Measurements from ENCODE around the gene ARHGAP44. TPM values are rescaled to one million over a fixed set of nuclear protein-coding genes. Genes with fewer than 3 reads are reported as not detected.

ARHGAP44 gene
- total and polyA plus RNA-seq, 5 experiments from 2014 or later: 0.14 to 0.15 TPM; not detected in 3

DNA sequence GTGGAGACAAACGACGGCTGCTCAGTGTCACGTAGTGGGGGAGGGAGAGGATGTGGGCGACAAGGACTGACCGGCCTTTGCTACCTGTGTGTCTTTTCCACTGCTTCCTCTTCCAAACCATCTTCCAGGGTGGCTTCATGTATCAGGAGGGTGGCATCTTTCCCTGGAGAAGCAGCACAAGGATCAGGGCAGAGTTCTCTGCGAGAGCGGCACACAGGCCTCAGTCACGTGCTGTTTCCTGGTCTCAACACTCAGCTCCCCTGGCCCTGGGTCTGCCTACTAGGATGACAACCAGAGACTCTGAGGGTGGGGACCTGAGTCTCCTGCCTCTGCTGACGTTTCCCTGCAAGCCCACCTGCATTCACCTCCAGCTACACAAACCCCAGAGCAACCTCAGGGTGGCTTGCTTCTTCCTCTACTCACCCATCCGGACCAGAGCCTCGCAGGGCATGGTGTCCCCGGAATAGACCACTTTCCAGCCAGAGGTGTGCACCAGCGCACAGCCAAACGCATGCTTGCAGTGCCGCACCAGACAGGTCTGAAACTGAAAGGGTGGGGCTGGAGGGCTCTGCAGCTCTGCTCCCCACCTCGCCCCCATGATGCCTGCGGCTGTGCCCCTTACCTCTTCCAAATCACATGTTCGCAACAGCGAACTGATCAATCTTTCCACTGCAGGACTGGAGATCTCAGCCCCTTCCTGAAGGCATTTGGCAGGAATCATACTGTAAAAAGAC is 205.2 kb downstream of the ARHGAP44 start:
- Mint-ChIP-seq H3K27me3 (no peaks in the 10 kb centered on the region), H3K27ac (peak overlapping the region in 2 of 10 donors; percentile 6 to 17), H3K36me3 (peaks cover 13 to 96% (median 36%) of the 10 kb centered on the region in 3 donors), H3K4me3 (no peak overlapping the region), H3K9me3 (peaks cover 0 to 6% (median 0%) of the 10 kb centered on the region in 9 donors), H3K4me1 (peaks cover 0 to 9% (median 0%) of the 10 kb centered on the region in 4 donors)
- ATAC-seq: no peak
- no peak for DNase-seq
- POLR2A ChIA-PET: no interaction called here

DNA sequence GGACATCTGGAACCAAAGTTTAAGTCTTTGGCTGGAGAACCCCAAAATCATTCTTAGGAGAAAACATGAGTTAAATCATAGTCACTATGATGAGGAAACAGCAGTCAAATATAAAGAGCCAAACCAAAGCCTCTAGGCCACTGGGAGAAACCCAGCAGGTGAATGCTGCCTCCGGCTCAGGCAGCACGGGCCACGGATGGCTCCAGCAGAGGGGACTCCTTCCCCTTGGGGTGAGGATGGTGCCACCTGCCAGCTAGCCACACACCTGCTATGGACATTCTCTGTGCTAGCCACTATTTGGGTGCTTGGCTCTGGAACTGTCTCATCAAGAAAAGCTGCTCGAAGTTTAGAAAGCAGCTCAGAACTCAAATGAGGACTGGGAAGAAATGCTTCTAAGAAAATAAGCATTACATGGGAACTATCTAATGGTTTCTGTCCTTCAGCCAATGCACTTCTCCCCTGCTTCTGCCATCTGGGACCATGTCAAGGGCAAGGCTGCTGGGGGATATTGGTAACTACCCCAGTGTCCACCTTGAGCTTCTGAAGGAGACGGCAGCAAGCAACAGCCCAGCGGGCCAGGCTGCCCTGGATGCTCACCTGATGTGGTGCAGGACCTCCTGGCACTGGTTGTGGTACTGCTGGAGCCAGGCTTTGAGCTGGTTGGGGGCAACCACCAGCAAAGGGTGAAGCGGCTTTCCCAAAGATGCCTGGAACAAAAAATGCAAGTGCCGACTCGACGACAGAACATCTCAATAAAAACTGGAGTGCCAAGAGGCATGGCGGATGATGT is 206.0 kb downstream of the ARHGAP44 start:
- no peak for ATAC-seq
- H3K4me1 Mint-ChIP-seq: peaks cover 0 to 7% (median 0%) of the 10 kb centered on the region in 4 donors
- no peak overlapping the region for H3K4me3 Mint-ChIP-seq

DNA sequence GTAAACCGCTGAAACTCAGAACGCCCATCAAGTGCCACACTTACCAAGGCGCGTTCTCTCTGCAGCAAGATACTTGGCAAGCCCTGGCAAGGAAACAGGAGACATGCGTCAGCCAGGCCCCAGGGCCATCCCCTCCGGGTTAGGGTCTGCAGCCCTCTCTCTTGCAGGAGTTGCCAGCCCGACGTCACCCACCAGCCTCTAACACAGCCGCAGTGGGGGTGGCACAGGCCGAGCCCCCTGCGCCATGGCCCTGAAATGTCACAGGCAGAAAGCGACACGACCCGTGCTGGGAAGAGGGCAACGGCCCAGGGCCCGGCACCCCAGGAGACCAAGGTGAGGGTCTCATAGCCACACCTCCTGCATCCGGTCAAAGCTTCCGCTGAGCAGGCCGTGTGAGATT is 206.6 kb downstream of the ARHGAP44 start:
- Mint-ChIP-seq H3K27me3 (no peaks in the 10 kb centered on the region), H3K9me3 (no peaks in the 10 kb centered on the region), H3K4me1 (peaks cover 0 to 7% (median 0%) of the 10 kb centered on the region in 4 donors), H3K27ac (no peak overlapping the region), H3K36me3 (peaks cover 6 to 100% (median 35%) of the 10 kb centered on the region in 3 donors), H3K4me3 (no peak overlapping the region)
- DNase-seq (no peak), ATAC-seq (no peak)
- POLR2A ChIA-PET: no interaction called here

More for the DNA sequence above, 206.0 kb downstream of the ARHGAP44 start:
- no peaks in the 10 kb centered on the region for H3K27me3 Mint-ChIP-seq
- DNase-seq: no peak
- POLR2A ChIA-PET: no interaction called here
- no peaks in the 10 kb centered on the region for H3K9me3 Mint-ChIP-seq
- H3K27ac Mint-ChIP-seq: no peak overlapping the region
- H3K36me3 Mint-ChIP-seq: peaks cover 6 to 98% (median 33%) of the 10 kb centered on the region in 3 donors

DNA sequence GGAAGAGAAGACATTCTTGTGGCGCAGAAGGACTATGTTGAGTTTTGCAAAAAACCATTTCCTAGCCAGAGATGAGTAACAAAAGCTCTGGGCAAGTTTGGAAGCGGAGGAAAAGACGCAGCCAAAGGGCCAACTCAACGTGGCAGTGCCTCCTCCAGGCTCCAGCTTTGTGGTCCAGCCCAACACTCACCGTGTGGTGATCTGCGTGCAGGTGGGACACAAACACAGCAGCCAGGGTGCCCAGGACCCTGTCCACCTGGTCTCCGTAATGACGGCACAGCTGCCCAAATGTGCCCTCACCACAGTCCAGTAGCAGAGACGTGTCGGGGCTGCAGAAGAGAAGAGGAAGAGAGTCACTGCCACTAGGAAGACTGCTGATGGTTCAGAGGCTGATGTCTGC is 207.1 kb downstream of the ARHGAP44 start:
- peaks cover 6 to 98% (median 35%) of the 10 kb centered on the region in 3 donors for H3K36me3 Mint-ChIP-seq
- H3K27ac Mint-ChIP-seq: no peak overlapping the region
- H3K9me3 Mint-ChIP-seq: no peaks in the 10 kb centered on the region
- POLR2A ChIA-PET: no interaction called here
- no peak overlapping the region for H3K4me3 Mint-ChIP-seq
- no peak for DNase-seq
- no peaks in the 10 kb centered on the region for H3K27me3 Mint-ChIP-seq
- no peak for ATAC-seq
- peaks cover 0 to 7% (median 0%) of the 10 kb centered on the region in 4 donors for H3K4me1 Mint-ChIP-seq

DNA sequence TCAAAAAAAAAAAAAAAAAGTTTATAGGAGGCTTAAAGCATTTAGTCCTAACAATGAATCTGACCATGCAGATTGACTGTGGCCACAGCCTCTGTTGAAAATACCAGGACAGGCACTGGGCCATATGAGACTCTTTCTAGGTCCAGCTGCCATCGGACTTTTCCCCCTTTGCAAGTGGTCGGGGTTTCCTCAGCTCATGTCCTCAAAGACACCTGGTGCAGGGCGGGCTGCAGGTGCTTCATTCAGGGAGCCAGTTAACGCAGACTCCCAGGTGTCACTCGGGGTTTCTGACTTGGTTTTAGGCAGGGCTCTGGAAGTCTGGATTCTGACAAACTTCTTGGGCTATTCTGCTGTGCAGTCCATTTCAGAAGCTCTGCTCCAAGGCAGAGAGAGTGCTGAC is 207.6 kb downstream of the ARHGAP44 start:
- H3K36me3 Mint-ChIP-seq: peaks cover under 1 to 93% (median 31%) of the 10 kb centered on the region in 3 donors
- ATAC-seq: no peak
- POLR2A ChIA-PET: no interaction called here
- H3K4me3 Mint-ChIP-seq: no peak overlapping the region
- DNase-seq: no peak
- H3K27me3 Mint-ChIP-seq: no peaks in the 10 kb centered on the region
- peaks cover 0 to 3% (median 0%) of the 10 kb centered on the region in 4 donors for H3K4me1 Mint-ChIP-seq
- H3K9me3 Mint-ChIP-seq: no peaks in the 10 kb centered on the region
- peak overlapping the region in 1 of 10 donors; percentile 33 for H3K27ac Mint-ChIP-seq

DNA sequence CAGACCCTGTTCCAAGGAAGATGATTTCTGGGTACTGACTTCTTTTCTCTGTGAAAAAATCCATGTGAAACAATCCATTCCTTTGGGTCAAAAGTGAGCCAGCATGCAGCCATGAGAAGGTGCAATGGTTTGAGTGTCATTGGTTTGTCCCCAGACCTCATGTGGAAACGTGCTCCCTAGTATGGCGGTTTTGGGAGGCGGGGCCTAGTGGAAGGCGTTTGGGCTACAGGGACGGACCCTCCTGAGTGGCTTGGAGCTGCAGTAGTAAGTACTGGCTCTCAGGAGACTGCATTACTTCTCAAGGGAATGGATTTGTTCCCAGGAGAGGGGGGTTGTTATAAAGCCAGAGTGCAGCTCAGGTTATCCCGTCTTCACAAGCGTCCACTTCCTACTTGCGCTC is 209.2 kb downstream of the ARHGAP44 start:
- no peaks in the 10 kb centered on the region for H3K27me3 Mint-ChIP-seq

DNA sequence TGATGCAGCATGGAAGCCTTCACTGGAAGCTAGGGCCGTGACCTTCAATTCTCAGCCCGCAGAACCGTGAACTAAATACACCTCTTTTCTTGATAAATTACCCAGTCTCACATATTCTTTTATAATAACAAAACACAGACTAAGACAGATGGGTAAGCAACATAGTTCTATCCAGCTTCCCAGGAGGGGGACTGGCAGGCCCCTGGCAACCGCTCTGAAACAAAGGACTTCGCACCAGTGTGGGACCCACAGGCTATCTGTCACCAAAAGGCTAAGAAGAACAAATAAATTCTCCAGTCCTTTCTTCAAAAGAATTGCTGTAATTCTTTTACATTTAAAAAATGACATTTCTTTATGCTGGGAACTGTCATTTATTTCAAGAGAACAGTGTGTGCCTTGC is 209.6 kb downstream of the ARHGAP44 start:
- Mint-ChIP-seq H3K4me1 (peaks cover 0 to 5% (median under 1%) of the 10 kb centered on the region in 4 donors), H3K9me3 (no peaks in the 10 kb centered on the region), H3K27ac (no peak overlapping the region), H3K4me3 (no peak overlapping the region), H3K27me3 (no peaks in the 10 kb centered on the region), H3K36me3 (peaks cover 0 to 76% (median 23%) of the 10 kb centered on the region in 3 donors)
- POLR2A ChIA-PET: no interaction called here
- no peak for ATAC-seq
- DNase-seq: no peak

More for the DNA sequence above, 209.2 kb downstream of the ARHGAP44 start:
- no peak for DNase-seq
- no peak for ATAC-seq
- Mint-ChIP-seq H3K36me3 (peaks cover 0 to 77% (median 23%) of the 10 kb centered on the region in 3 donors), H3K4me1 (peaks cover 0 to 3% (median 0%) of the 10 kb centered on the region in 4 donors), H3K4me3 (no peak overlapping the region), H3K9me3 (no peaks in the 10 kb centered on the region), H3K27ac (no peak overlapping the region)
- POLR2A ChIA-PET: no interaction called here

DNA sequence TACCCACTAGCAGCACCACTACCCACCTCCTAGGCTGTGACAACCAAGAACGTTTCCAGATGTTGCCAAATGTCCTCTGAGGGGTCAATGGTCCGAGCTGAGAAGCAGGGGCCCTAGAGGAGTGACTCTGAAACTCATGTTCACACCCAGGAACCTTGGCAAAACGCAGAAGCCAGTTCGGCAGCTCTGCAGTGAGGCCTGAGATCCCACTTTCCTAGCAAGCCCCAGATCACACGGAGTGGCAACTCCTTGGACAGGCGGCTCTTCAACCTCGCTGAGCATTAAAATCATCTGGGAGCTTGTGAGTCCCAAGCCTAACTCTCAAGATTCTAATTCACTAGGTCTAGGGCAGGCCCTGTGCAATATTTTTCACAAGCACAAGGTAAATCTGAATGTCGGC is 211.3 kb downstream of the ARHGAP44 start:
- Mint-ChIP-seq H3K27ac (no peak overlapping the region), H3K36me3 (peaks cover 0 to 76% (median 14%) of the 10 kb centered on the region in 3 donors), H3K9me3 (no peaks in the 10 kb centered on the region), H3K4me3 (no peak overlapping the region), H3K4me1 (peaks cover 0 to 5% (median 2%) of the 10 kb centered on the region in 4 donors), H3K27me3 (no peaks in the 10 kb centered on the region)
- POLR2A ChIA-PET: no interaction called here
- ATAC-seq (no peak), DNase-seq (no peak)

DNA sequence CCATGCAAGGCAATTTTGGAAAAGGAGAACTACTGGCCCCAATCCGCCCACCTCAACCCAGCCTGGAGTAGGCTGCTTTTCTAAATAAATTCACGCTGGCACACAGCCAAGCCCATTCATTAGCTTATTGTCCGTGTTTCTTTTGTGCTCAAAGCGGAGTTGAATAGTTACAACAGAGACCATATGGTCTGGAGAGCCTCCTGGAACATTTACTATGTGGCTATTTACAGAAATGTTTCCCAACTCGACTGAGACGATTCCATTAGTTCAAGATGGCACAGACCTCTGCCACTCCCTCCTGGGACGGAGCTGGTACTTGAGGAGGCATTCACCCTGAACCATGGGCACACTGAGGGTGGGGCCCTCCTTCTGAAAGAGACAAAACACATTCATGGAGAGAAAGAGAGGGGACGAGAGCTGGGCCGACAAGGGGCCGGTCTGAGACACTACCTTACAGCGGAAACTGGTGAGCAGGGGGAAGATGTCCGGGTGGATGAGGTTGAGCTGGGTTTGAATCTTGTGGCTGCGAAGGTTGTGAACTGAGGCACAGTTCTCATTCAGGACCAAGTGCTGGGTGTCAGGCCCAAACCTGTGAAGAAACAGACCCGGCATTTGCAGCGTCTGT is 212.8 kb downstream of the ARHGAP44 start:
- POLR2A ChIA-PET: no interaction called here
- peaks cover 0 to 72% (median 14%) of the 10 kb centered on the region in 3 donors for H3K36me3 Mint-ChIP-seq
- ATAC-seq (no peak), DNase-seq (no peak)
- H3K4me1 Mint-ChIP-seq: peaks cover 0 to 5% (median 2%) of the 10 kb centered on the region in 4 donors
- H3K27me3 Mint-ChIP-seq: no peaks in the 10 kb centered on the region
- no peak overlapping the region for H3K27ac Mint-ChIP-seq
- H3K9me3 Mint-ChIP-seq: no peaks in the 10 kb centered on the region
- no peak overlapping the region for H3K4me3 Mint-ChIP-seq

DNA sequence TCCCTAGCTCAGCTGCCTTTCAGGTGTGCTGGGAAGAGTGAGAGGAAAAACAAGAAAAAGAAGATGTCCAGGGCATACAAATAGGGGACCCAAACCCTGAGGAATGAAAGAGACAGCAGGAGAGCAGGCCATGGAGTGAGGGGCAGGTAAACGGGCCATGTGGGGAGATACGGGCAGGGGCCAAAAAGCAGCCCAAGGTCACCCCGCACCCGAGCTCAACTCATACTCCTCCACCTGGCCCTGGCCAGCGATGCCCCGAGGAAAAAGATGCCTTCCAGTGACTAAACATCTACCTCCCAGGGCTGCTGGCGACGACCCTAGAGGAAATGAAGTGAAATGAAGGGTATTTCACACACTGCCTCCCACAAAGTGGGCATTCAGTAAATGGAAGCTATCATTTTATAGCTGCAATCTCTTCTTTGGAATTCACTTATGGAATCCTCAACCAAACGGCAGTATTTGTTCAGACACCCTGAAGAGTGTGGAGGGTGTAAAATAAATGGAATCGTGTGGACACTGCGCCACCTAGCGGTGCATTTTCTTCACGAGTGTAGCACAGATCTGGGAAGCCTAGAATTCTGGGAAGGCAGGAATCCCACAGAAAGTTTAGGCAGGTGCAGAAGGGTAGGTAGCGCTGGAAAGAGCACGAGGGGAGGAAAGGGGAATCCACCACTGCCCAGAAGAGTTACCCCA is 213.6 kb downstream of the ARHGAP44 start:
- no peak overlapping the region for H3K27ac Mint-ChIP-seq
- ATAC-seq (peak in 1 of 2 donors; percentile 41), DNase-seq (peak in 7 of 10 donors; percentile 10 to 37 (median 26))
- POLR2A ChIA-PET: interaction anchor here (1.5 kb wide), 1 partner anchor 15 kb away, joined by 4 read pairs; the partner anchor contains the start of gene ELAC2
- no peaks in the 10 kb centered on the region for H3K27me3 Mint-ChIP-seq
- peaks cover 0 to 72% (median 12%) of the 10 kb centered on the region in 3 donors for H3K36me3 Mint-ChIP-seq
- no peaks in the 10 kb centered on the region for H3K9me3 Mint-ChIP-seq
- peaks cover 0 to 5% (median 2%) of the 10 kb centered on the region in 4 donors for H3K4me1 Mint-ChIP-seq
- H3K4me3 Mint-ChIP-seq: no peak overlapping the region

DNA sequence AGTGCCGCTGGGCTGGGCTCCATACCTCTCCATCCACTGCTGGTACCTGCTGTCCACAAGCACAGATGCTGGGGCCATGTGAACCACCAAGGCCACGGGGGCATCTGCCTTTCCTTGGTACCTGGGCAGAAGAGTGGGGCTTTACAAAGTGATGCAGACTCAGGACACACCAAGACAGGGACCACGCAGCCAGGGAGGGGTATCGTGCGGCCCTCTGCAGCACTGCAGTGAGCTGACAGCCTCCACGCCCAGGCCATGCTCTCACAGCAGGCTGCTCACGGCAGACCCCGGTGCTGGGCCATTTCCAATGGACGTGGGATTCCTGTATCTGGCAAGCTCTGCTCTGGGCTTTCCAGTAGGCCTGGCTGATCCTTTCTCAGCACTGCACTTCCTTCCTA is 214.2 kb downstream of the ARHGAP44 start:
- no peak overlapping the region for H3K4me3 Mint-ChIP-seq
- peaks cover 0 to 5% (median 2%) of the 10 kb centered on the region in 4 donors for H3K4me1 Mint-ChIP-seq
- H3K9me3 Mint-ChIP-seq: no peaks in the 10 kb centered on the region
- peak overlapping the region in 2 of 10 donors; percentile 13 to 38 for H3K27ac Mint-ChIP-seq
- peaks cover 0 to 72% (median 14%) of the 10 kb centered on the region in 3 donors for H3K36me3 Mint-ChIP-seq
- POLR2A ChIA-PET: interaction anchor here (1.5 kb wide), 1 partner anchor 15 kb away, joined by 4 read pairs; the partner anchor contains the start of gene ELAC2
- peak in 1 of 10 donors; percentile 10 for DNase-seq
- no peak for ATAC-seq
- no peaks in the 10 kb centered on the region for H3K27me3 Mint-ChIP-seq

DNA sequence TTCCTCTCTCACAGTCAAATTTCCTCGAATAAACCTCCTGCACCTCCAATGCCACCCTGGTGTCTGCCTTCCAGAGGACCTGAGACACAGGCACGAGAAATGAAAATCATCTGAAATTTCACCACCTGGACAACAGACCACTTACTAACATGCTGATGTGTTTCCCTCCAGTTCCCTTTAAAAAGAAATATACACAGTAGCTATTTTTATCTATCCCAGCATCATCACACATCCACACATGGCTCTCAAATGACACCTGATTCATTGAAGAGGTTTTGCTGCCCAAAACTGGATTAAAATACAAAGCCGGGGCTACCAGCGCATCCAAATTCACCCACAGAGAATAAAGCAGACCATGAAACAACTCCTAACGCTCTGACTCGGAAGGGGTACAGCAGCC is 214.6 kb downstream of the ARHGAP44 start:
- no peaks in the 10 kb centered on the region for H3K27me3 Mint-ChIP-seq
- H3K4me1 Mint-ChIP-seq: peaks cover 0 to 5% (median 2%) of the 10 kb centered on the region in 4 donors
- H3K9me3 Mint-ChIP-seq: no peaks in the 10 kb centered on the region
- ATAC-seq: no peak
- peak overlapping the region in 6 of 10 donors; percentile 4 to 85 (median 15) for H3K27ac Mint-ChIP-seq
- peaks cover 0 to 70% (median 11%) of the 10 kb centered on the region in 3 donors for H3K36me3 Mint-ChIP-seq
- DNase-seq: no peak
- H3K4me3 Mint-ChIP-seq: no peak overlapping the region
- POLR2A ChIA-PET: interaction anchor here (1.5 kb wide), 1 partner anchor 14 kb away, joined by 4 read pairs; the partner anchor contains the start of gene ELAC2
